ENCODE measurements around the gene PIGL.

GRCh38 chr17:16349431-16349830, 132.4 kb downstream of the PIGL start:
- TF ChIP-seq, protein P1, sequence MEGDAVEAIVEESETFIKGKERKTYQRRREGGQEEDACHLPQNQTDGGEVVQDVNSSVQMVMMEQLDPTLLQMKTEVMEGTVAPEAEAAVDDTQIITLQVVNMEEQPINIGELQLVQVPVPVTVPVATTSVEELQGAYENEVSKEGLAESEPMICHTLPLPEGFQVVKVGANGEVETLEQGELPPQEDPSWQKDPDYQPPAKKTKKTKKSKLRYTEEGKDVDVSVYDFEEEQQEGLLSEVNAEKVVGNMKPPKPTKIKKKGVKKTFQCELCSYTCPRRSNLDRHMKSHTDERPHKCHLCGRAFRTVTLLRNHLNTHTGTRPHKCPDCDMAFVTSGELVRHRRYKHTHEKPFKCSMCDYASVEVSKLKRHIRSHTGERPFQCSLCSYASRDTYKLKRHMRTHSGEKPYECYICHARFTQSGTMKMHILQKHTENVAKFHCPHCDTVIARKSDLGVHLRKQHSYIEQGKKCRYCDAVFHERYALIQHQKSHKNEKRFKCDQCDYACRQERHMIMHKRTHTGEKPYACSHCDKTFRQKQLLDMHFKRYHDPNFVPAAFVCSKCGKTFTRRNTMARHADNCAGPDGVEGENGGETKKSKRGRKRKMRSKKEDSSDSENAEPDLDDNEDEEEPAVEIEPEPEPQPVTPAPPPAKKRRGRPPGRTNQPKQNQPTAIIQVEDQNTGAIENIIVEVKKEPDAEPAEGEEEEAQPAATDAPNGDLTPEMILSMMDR (IDR thresholded peaks at IDR 0.05), result no peak
- TF ChIP-seq POLR2AphosphoS5 (IDR thresholded peaks at IDR 0.05) (no peak), POLR2A (IDR thresholded peaks at IDR 0.05) (no peak)
